Brain microvascular endothelial cell (primary cell): ENCODE measurements around the gene LCORL.

ENCODE experiments used
- DNase-seq: peaks from one replicate; pipeline ENCODE4 v3.0.0-alpha.2; 2020
- H3K27ac ChIP-seq: fragments of 250-450 bp; sonication (Bioruptor Pico); 2 replicates; pipeline ENCODE4 v1.5.1; 2020; ENCODE audit warnings: mild to moderate bottlenecking, moderate library complexity
- H3K27me3 ChIP-seq: fragments of 250-450 bp; sonication (Bioruptor Pico); replicated peaks from 2 replicates; pipeline ENCODE4 v1.5.1; 2020; ENCODE audit warnings: mild to moderate bottlenecking
- H3K36me3 ChIP-seq: fragments of 250-450 bp; sonication (Bioruptor Pico); replicated peaks from 2 replicates; pipeline ENCODE4 v1.5.1; 2020; ENCODE audit warnings: mild to moderate bottlenecking
- H3K4me3 ChIP-seq: 2 replicates; pipeline ENCODE4 v1.5.1; 2011; ENCODE audit warnings: low read depth, mild to moderate bottlenecking, control low read depth, low read length, moderate library complexity
- in situ Hi-C: cut with HindIII; loops from 2 replicates; pipeline ENCODE4 v1.10.0; 2017; ENCODE audit warnings: low sequenced_read_pairs, low pct_ligation_motif_present
- TF ChIP-seq, protein P1 (sequence below): IDR thresholded peaks from 2 replicates; pipeline ENCODE4 v1.5.1; 2011; ENCODE audit warnings: low read depth, mild to moderate bottlenecking, moderate library complexity, low read length, control low read depth, inconsistent platforms; ENCODE audit errors: missing control alignments

LCORL gene

DNA sequence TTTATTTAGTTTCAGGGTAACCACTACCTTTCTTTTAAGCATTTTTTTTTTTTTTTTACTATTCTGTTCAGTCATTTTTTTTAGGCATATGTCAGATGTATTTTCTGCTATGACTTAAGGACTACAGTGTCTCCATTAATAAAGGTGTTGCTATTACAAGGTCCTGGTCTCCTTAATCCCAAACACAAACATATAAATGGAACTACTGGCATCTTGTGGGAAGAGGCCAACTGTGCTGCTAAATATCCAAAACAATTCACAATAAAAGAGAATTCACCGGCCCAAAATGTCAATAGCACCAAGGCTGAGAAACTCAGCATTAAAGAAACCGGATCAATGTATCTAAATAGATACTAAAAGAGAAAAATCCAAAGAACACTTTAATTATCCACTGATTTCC is 26.4 kb downstream of the LCORL start:
- H3K4me3 ChIP-seq, result no peak overlapping the region
- H3K36me3 ChIP-seq, result no peaks in the 10 kb centered on the region
- TF ChIP-seq, protein P1, sequence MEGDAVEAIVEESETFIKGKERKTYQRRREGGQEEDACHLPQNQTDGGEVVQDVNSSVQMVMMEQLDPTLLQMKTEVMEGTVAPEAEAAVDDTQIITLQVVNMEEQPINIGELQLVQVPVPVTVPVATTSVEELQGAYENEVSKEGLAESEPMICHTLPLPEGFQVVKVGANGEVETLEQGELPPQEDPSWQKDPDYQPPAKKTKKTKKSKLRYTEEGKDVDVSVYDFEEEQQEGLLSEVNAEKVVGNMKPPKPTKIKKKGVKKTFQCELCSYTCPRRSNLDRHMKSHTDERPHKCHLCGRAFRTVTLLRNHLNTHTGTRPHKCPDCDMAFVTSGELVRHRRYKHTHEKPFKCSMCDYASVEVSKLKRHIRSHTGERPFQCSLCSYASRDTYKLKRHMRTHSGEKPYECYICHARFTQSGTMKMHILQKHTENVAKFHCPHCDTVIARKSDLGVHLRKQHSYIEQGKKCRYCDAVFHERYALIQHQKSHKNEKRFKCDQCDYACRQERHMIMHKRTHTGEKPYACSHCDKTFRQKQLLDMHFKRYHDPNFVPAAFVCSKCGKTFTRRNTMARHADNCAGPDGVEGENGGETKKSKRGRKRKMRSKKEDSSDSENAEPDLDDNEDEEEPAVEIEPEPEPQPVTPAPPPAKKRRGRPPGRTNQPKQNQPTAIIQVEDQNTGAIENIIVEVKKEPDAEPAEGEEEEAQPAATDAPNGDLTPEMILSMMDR, result no peak
- no peaks in the 10 kb centered on the region for H3K27me3 ChIP-seq
- in situ Hi-C loops, result no loop called here
- H3K27ac ChIP-seq, result no peak overlapping the region
- DNase-seq, result no peak

DNA sequence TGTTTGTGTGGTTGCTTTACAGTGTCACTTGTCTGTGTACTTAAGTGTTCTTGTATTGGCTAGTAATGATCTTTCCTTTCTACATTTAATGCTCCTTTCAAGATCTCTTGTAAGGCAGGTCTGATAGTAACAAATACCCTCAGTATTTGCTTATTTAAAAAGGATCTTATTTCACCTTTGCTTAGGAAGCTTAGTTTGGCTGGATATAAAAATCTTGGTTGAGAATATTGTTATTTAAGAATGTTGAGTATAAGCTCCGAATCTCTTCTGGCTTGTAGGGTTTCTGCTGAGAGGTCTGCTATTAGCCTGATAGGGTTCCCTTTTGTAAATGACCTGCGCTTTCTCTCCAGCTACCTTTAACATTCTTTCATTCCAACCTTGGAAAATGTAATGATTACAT is 35.7 kb downstream of the LCORL start:
- TF ChIP-seq, protein P1, result no peak
- no peaks in the 10 kb centered on the region for H3K27me3 ChIP-seq
- no peak overlapping the region for H3K4me3 ChIP-seq
- in situ Hi-C loops, result no loop called here
- H3K27ac ChIP-seq, result no peak overlapping the region
- no peaks in the 10 kb centered on the region for H3K36me3 ChIP-seq
- no peak for DNase-seq

DNA sequence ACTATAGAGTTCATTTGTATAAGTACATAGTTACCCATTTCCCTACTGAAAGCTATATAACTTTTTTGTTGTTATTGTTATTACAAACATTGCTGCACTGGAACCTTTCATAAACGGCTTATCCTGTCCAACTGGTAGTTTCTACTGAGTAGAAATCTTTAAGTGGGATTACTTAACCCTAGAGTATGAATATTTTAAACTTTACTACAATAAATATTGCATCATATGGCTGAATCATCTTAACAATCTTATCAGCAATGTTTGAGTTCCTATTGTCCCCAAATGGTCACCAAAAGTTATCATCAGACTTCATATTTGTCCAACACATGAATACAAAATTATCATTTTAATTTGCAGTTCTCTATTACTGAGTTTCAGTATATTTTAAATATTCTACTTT is 40.5 kb downstream of the LCORL start:
- H3K36me3 ChIP-seq, result no peaks in the 10 kb centered on the region
- DNase-seq, result no peak
- TF ChIP-seq, protein P1, result no peak
- in situ Hi-C loops, result no loop called here
- H3K4me3 ChIP-seq, result no peak overlapping the region
- no peaks in the 10 kb centered on the region for H3K27me3 ChIP-seq
- H3K27ac ChIP-seq, result no peak overlapping the region

DNA sequence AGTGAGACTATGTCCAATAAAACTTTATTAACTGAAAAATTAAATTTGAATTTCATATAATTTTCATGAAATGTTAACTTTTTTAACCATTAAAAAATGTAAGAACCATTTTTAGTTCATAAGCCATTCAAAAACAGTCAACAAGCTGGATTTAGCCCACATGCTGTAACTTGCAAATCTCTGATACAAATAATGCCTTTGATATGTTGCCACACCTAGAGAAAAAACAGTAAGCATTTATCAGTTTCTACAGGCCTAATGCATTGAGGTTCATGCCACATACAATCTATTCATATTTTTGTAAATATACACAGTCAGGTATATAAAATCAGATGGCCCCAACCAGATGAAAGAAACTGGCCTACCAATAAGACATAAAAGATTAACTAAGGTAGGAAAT is 52.8 kb downstream of the LCORL start:
- no peak overlapping the region for H3K4me3 ChIP-seq
- H3K27ac ChIP-seq, result no peak overlapping the region
- no peak for DNase-seq
- in situ Hi-C loops, result no loop called here
- TF ChIP-seq, protein P1, result no peak
- no peaks in the 10 kb centered on the region for H3K27me3 ChIP-seq
- H3K36me3 ChIP-seq, result no peaks in the 10 kb centered on the region

DNA sequence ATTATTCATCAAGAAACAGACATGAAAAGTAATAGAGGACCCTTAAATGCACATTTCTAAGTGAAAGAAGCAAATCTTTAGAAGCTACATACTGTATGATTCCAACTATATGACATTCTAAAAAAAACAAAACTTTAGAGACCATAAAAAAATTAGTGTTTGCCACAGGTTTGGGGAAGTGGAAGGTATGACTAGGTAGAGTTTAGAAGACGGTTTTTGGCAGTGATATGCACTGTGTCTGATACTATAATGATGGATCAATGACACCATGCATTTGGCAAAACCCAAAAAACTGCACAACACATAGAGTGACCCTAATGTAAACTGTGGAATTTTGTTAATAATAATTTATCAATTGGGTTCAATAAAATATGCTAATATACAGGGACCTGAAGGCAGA is 54.5 kb downstream of the LCORL start:
- no peaks in the 10 kb centered on the region for H3K27me3 ChIP-seq
- no peak overlapping the region for H3K27ac ChIP-seq
- in situ Hi-C loops, result no loop called here
- no peaks in the 10 kb centered on the region for H3K36me3 ChIP-seq
- DNase-seq, result no peak
- H3K4me3 ChIP-seq, result no peak overlapping the region
- TF ChIP-seq, protein P1, result no peak

DNA sequence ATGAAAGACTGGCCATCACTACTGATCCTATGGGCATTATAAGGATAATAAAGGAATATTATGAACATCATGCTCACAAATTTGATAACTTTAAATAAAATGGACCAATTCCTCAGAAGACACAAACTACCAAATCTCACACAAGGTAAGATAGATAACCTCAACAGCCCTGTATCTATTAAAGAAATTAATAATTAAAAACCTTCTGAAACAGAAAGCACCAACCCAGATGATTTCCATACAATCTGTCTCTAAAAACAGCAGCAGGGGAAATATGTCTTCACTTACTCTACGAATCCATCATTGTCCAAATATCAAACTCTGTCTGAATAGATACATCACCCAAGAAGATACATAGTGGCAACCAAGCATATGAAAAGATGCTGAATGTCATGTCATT is 55.2 kb downstream of the LCORL start:
- TF ChIP-seq, protein P1, result no peak
- H3K27me3 ChIP-seq, result no peaks in the 10 kb centered on the region
- H3K36me3 ChIP-seq, result no peaks in the 10 kb centered on the region
- no peak for DNase-seq
- H3K4me3 ChIP-seq, result no peak overlapping the region
- in situ Hi-C loops, result no loop called here
- H3K27ac ChIP-seq, result no peak overlapping the region
